ENCODE measurements around the gene GFOD1. TPM values are rescaled to one million over a fixed set of nuclear protein-coding genes. Genes with fewer than 3 reads are reported as not detected.
A peak's percentile ranks its signal among the peaks of the same experiment; 100 is the strongest.

Gene GFOD1
- total and polyA plus RNA-seq, 7 donors: 2.3 to 18.3 (median 13.3) TPM

DNA sequence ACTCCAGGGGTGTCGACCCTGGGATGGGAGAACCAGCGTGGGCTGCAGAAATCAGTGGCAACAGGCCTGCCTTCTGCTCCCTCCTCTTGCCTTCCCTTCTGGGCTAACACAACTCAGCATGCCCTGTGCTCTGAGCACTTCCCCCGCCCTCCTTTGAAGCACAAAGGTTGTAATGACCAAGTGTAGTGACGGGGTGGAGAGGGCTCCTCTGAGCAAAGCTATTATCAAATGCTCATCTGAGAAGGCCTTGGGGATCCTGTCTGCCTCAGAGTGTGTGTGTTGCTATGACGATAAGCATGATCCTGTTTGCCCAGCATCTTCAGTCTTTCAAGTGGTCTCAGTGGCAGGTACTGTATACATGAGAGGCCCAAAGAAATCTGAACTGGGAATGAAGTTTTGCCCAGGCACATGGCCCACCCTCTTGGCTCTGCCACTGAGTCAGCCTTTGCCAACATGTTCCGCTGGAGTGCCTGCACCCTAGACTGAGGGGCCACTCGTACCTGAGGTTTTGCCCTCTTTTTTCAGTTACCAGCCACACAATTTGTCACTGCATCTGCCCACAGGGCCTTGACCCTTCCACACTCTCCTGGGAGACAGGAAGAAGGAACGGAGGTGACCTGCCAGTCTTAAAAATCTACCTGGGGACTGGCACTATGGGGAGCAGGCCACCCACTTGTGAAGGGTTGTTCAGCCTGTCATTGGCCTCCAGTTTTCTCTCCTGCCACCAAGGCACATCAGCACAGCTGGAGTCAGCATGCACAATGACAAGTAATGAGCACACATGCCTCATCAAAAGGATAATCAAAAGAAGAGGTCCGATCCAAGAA is 74.5 kb downstream of the GFOD1 start:
- H3K27ac ChIP-seq: peak overlapping the region in 2 of 4 donors; percentile 62 to 69
- DNase-seq: no peak
- intact Hi-C loops (cut with DNase I): no loop called here
- 88 to 92% methylated on average over 9 of the region's 9 CpGs for WGBS, 2 donors
- H3K4me3 ChIP-seq: no peak overlapping the region
- H3K36me3 ChIP-seq: no peaks in the 10 kb centered on the region
- H3K4me1 ChIP-seq: peaks cover 0 to 64% (median 34%) of the 10 kb centered on the region in 4 donors
- TF ChIP-seq EP300 (IDR thresholded peaks at IDR 0.05) (no peak), POLR2A (IDR thresholded peaks at IDR 0.05) (no peak)
- TF ChIP-seq, protein P1, sequence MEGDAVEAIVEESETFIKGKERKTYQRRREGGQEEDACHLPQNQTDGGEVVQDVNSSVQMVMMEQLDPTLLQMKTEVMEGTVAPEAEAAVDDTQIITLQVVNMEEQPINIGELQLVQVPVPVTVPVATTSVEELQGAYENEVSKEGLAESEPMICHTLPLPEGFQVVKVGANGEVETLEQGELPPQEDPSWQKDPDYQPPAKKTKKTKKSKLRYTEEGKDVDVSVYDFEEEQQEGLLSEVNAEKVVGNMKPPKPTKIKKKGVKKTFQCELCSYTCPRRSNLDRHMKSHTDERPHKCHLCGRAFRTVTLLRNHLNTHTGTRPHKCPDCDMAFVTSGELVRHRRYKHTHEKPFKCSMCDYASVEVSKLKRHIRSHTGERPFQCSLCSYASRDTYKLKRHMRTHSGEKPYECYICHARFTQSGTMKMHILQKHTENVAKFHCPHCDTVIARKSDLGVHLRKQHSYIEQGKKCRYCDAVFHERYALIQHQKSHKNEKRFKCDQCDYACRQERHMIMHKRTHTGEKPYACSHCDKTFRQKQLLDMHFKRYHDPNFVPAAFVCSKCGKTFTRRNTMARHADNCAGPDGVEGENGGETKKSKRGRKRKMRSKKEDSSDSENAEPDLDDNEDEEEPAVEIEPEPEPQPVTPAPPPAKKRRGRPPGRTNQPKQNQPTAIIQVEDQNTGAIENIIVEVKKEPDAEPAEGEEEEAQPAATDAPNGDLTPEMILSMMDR (IDR thresholded peaks at IDR 0.05): no peak
- H3K9me3 ChIP-seq: no peaks in the 10 kb centered on the region
- no peaks in the 10 kb centered on the region for H3K27me3 ChIP-seq

DNA sequence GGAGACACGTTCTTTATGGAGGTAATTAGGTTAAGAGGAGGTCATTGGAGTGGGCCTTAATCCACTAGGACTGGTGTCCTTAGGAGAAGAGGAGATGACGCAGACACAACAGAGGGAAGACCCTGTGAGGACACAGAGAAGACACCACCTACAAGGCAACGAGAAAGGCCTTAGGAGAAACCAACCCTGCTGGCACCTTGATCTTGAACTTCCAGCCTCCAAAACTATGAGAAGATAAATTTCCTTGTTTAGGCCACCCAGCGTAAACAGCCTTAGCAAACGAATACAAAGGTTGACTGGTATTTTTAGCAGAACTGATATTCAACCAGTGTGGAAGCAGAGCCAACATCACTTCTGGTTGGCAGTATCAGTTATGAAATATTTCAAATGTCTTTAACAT is 75.2 kb downstream of the GFOD1 start:
- peak overlapping the region in 1 of 4 donors; percentile 69 for H3K27ac ChIP-seq
- no peak for TF ChIP-seq POLR2AphosphoS5 (IDR thresholded peaks at IDR 0.05)
- WGBS, 2 donors: 89 to 92% methylated on average over 5 of the region's 5 CpGs

DNA sequence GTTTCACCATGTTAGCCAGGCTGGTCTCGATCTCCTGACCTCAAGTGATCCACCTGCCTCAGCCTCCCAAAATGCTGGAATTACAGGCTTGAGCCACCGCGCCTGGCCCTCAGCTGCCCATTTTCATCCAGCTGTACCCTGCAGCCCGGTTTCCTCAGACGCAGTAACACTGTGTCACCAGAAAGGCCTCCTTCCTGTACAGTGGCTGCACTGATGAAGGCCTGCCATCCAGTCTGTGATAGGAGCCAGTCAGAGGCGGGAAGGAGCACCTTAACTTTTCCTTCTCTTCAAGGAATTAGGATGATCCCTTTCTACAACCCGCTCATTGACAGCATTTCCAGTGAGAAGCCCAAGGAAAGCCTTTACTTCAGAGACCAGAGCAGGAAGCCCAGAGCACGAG is 75.9 kb downstream of the GFOD1 start:
- no peaks in the 10 kb centered on the region for H3K9me3 ChIP-seq
- WGBS, 2 donors: 93 to 96% methylated on average over 8 of the region's 8 CpGs
- TF ChIP-seq POLR2A (IDR thresholded peaks at IDR 0.05) (no peak), POLR2AphosphoS5 (IDR thresholded peaks at IDR 0.05) (no peak), EP300 (IDR thresholded peaks at IDR 0.05) (no peak)
- TF ChIP-seq, protein P1 (IDR thresholded peaks at IDR 0.05): no peak
- DNase-seq: no peak
- no peaks in the 10 kb centered on the region for H3K36me3 ChIP-seq
- intact Hi-C loops (cut with DNase I): no loop called here
- H3K4me1 ChIP-seq: peaks cover 0 to 77% (median 44%) of the 10 kb centered on the region in 4 donors
- H3K27me3 ChIP-seq: no peaks in the 10 kb centered on the region
- H3K4me3 ChIP-seq: no peak overlapping the region
- peak overlapping the region in 2 of 4 donors; percentile 55 to 66 for H3K27ac ChIP-seq

More for the DNA sequence above, 75.2 kb downstream of the GFOD1 start:
- no peaks in the 10 kb centered on the region for H3K9me3 ChIP-seq
- H3K4me3 ChIP-seq: no peak overlapping the region
- H3K36me3 ChIP-seq: no peaks in the 10 kb centered on the region
- peaks cover 0 to 70% (median 38%) of the 10 kb centered on the region in 4 donors for H3K4me1 ChIP-seq
- no peaks in the 10 kb centered on the region for H3K27me3 ChIP-seq
- DNase-seq: no peak
- intact Hi-C loops (cut with DNase I): no loop called here

DNA sequence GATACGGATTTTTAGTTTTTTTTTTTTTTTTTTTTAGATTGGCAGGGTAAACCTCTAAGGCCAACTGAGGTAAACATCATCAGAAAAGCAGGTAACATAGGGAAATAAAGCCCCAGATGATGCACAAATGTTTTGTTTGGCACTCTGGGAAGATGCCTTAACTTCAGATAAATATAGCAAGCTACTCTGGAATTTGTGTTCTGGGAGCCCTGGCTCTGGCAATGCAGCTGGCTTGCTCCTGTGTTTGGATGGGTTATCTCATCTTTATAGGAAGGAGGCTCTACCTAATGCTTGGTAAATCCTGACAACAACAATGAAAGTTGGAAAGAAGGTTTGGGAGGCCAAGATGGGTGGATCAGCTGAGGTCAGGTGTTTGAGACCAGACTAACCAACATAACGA is 77.4 kb downstream of the GFOD1 start:
- WGBS, 2 donors: 90 to 94% methylated on average over 2 of the region's 2 CpGs
- H3K36me3 ChIP-seq: no peaks in the 10 kb centered on the region
- no peaks in the 10 kb centered on the region for H3K27me3 ChIP-seq
- no peak for TF ChIP-seq POLR2A (IDR thresholded peaks at IDR 0.05)
- no peak for TF ChIP-seq POLR2AphosphoS5 (IDR thresholded peaks at IDR 0.05)
- TF ChIP-seq, protein P1 (IDR thresholded peaks at IDR 0.05): peak in 1 of 4 experiments; percentile 7
- intact Hi-C loops (cut with DNase I): no loop called here
- H3K27ac ChIP-seq: peak overlapping the region in 3 of 4 donors; percentile 33 to 66 (median 55)
- no peak overlapping the region for H3K4me3 ChIP-seq
- DNase-seq: no peak
- H3K4me1 ChIP-seq: peaks cover 0 to 82% (median 46%) of the 10 kb centered on the region in 4 donors
- H3K9me3 ChIP-seq: no peaks in the 10 kb centered on the region

DNA sequence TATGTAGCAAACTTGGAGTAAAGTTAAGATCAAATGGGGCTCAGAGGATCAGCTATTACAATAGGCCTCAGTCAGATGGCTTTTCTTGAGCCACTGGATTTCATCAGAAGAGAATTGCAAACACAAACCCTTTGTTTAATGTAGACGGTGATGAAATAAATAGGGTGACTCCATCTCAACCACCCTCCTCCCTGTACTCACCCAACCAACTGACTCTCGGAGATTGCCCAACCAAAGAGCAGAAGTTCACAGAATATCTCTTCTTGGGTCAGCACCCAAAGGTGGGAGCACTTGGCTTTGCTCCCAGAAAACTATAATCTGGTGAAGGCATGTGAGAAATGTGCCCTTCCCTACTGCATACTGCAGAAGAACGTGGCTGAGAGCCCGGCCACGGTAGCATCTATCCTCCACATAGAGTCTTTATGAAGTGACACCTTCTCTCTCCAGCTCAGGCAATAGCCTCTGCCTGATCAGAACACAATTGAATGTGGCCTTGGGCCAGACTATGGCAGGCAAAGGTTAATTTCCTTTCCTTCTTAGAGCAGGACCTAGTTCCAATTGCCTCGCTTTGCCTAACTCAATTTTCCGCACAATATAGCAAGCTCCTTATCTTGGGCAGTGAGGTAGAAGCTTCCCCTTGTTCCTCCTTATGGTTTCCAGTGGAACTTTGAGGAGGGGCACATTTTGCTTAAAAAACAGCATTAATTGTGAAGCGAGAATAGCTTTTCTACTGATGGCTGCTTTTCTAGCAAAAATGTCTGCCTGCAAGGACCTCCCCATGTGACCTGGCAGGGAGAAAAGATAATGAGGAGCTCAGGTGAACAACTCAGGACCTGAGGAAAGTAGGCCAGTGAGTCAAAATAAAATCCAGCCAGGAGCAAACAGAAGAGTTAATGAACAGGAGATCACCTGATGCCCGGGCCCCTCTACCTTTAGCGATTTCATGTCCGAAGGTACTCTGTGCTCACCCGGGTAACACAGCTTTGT is 79.4 kb downstream of the GFOD1 start:
- Histone ChIP-seq H3K4me1 (peaks cover 0 to 69% (median 39%) of the 10 kb centered on the region in 4 donors), H3K27ac (peak overlapping the region in 3 of 4 donors; percentile 56 to 61 (median 59)), H3K9me3 (no peaks in the 10 kb centered on the region)

More for the DNA sequence above, 79.4 kb downstream of the GFOD1 start:
- Histone ChIP-seq H3K27me3 (no peaks in the 10 kb centered on the region), H3K4me3 (no peak overlapping the region), H3K36me3 (no peaks in the 10 kb centered on the region)
- WGBS, 2 donors: 87 to 92% methylated on average over 12 of the region's 12 CpGs
- no peak for DNase-seq
- TF ChIP-seq EP300 (IDR thresholded peaks at IDR 0.05) (no peak), POLR2A (IDR thresholded peaks at IDR 0.05) (no peak), POLR2AphosphoS5 (IDR thresholded peaks at IDR 0.05) (peak in 2 of 4 donors; percentile 10 to 36)
- TF ChIP-seq, protein P1 (IDR thresholded peaks at IDR 0.05): no peak
- intact Hi-C loops (cut with DNase I): no loop called here

Data from sigmoid colon (tissue), 7 donors.